ENCODE results near the gene SPEN. TPM values are rescaled to one million over a fixed set of nuclear protein-coding genes. Genes with fewer than 3 reads are reported as not detected.

SPEN gene
- total and polyA plus RNA-seq, 2 of the 13 experiments (the other 11 are each of a cell fraction or from before 2014, with no cell fraction given): 4.8 to 14.0 TPM

DNA sequence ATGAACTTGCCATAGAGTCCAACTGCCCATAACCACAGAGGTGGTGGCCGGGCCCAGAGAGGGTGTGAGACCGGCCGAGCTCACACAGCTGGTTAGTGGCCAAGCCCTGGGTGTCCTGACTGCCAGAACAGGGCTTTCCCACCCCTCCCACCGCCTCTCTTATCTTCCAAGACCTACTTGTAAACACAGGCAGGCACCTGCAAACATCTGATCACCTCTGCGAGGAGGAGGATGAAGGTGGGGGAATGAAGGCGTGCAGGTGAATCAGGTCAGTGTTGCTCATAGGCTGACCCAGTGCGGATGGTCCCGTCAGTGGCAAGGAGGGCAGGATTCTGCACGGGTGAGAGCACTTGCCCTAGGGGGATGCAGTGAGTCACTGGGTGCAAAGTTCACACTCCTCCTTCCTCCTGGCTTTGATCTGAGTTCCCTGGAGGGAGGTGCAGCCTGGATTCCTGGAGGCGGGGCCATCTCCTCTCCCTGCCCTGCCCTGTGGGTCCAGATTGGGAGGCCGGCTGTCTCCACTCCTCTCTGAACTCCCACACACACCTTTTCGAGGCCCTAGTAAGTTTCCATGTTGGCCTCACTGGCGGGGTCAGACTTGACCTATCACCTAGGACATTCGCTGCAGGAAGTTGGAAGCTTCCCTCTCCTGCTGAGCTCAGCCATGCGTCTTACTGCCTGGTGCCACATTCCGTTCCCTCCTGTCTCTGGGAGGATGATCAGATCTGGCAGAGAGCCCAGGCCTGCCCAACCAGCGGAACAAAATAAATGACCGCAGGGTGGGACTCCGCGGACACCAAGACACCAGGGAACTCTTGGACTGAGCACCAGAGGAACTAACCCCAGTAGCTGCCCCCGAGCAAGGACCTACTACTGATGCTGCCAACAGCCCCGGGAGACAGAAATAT is 47.3 kb upstream of the SPEN start (continued):
- TF ChIP-seq, protein P1, sequence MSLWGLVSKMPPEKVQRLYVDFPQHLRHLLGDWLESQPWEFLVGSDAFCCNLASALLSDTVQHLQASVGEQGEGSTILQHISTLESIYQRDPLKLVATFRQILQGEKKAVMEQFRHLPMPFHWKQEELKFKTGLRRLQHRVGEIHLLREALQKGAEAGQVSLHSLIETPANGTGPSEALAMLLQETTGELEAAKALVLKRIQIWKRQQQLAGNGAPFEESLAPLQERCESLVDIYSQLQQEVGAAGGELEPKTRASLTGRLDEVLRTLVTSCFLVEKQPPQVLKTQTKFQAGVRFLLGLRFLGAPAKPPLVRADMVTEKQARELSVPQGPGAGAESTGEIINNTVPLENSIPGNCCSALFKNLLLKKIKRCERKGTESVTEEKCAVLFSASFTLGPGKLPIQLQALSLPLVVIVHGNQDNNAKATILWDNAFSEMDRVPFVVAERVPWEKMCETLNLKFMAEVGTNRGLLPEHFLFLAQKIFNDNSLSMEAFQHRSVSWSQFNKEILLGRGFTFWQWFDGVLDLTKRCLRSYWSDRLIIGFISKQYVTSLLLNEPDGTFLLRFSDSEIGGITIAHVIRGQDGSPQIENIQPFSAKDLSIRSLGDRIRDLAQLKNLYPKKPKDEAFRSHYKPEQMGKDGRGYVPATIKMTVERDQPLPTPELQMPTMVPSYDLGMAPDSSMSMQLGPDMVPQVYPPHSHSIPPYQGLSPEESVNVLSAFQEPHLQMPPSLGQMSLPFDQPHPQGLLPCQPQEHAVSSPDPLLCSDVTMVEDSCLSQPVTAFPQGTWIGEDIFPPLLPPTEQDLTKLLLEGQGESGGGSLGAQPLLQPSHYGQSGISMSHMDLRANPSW (CRISPR knock-in tag; IDR thresholded peaks at IDR 0.05; ENCODE audit: borderline replicate concordance): no peak; the same call in 1 of the 2 replicates
- TF ChIP-seq, protein P2, sequence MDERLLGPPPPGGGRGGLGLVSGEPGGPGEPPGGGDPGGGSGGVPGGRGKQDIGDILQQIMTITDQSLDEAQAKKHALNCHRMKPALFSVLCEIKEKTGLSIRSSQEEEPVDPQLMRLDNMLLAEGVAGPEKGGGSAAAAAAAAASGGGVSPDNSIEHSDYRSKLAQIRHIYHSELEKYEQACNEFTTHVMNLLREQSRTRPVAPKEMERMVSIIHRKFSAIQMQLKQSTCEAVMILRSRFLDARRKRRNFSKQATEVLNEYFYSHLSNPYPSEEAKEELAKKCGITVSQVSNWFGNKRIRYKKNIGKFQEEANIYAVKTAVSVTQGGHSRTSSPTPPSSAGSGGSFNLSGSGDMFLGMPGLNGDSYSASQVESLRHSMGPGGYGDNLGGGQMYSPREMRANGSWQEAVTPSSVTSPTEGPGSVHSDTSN (CRISPR knock-in tag; IDR thresholded peaks at IDR 0.05): no peak
- TF ChIP-seq ZNF709 (CRISPR knock-in tag; IDR thresholded peaks at IDR 0.05): peak; percentile 92
- TF ChIP-seq ZNF460 (CRISPR knock-in tag; IDR thresholded peaks at IDR 0.05; ENCODE audit: borderline replicate concordance): no peak
- TF ChIP-seq ZNF83 (CRISPR knock-in tag; IDR thresholded peaks at IDR 0.05; ENCODE audit: borderline replicate concordance): no peak
- TF ChIP-seq IRX3 (CRISPR knock-in tag; IDR thresholded peaks at IDR 0.05; ENCODE audit: borderline replicate concordance, low read depth): no peak
- peak; percentile 33; the same call in 1 of the 2 replicates for TF ChIP-seq YEATS2 (CRISPR knock-in tag; IDR thresholded peaks at IDR 0.05; ENCODE audit: borderline replicate concordance)
- TF ChIP-seq, protein P3, sequence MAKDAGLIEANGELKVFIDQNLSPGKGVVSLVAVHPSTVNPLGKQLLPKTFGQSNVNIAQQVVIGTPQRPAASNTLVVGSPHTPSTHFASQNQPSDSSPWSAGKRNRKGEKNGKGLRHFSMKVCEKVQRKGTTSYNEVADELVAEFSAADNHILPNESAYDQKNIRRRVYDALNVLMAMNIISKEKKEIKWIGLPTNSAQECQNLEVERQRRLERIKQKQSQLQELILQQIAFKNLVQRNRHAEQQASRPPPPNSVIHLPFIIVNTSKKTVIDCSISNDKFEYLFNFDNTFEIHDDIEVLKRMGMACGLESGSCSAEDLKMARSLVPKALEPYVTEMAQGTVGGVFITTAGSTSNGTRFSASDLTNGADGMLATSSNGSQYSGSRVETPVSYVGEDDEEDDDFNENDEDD (CRISPR knock-in tag; IDR thresholded peaks at IDR 0.05; ENCODE audit: borderline replicate concordance): peak; percentile 64; the same call in 1 of the 2 replicates
- no peak for TF ChIP-seq NR3C1 (CRISPR knock-in tag; IDR thresholded peaks at IDR 0.05)
- TF ChIP-seq MEIS2 (CRISPR knock-in tag; IDR thresholded peaks at IDR 0.05): no peak
- TF ChIP-seq ZNF7 (CRISPR knock-in tag; IDR thresholded peaks at IDR 0.05): no peak
- no peak; the same call in 1 of the 2 replicates for TF ChIP-seq PITX1 (CRISPR knock-in tag; IDR thresholded peaks at IDR 0.05)
- TF ChIP-seq ZNF619 (CRISPR knock-in tag; IDR thresholded peaks at IDR 0.05): no peak
- TF ChIP-seq, protein P4, sequence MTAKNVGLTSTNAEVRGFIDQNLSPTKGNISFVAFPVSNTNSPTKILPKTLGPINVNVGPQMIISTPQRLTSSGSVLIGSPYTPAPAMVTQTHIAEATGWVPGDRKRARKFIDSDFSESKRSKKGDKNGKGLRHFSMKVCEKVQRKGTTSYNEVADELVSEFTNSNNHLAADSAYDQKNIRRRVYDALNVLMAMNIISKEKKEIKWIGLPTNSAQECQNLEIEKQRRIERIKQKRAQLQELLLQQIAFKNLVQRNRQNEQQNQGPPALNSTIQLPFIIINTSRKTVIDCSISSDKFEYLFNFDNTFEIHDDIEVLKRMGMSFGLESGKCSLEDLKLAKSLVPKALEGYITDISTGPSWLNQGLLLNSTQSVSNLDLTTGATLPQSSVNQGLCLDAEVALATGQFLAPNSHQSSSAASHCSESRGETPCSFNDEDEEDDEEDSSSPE (CRISPR knock-in tag; IDR thresholded peaks at IDR 0.05): peak; percentile 44
- TF ChIP-seq, protein P5, sequence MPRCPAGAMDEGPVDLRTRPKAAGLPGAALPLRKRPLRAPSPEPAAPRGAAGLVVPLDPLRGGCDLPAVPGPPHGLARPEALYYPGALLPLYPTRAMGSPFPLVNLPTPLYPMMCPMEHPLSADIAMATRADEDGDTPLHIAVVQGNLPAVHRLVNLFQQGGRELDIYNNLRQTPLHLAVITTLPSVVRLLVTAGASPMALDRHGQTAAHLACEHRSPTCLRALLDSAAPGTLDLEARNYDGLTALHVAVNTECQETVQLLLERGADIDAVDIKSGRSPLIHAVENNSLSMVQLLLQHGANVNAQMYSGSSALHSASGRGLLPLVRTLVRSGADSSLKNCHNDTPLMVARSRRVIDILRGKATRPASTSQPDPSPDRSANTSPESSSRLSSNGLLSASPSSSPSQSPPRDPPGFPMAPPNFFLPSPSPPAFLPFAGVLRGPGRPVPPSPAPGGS (CRISPR knock-in tag; IDR thresholded peaks at IDR 0.05): peak; percentile 55; the same call in 1 of the 2 replicates
- no peak for TF ChIP-seq ZNF33A (CRISPR knock-in tag; IDR thresholded peaks at IDR 0.05; ENCODE audit: borderline replicate concordance)
- 0 out of 2 replicates have a peak, but pooled peaks have one; percentile 37 for TF ChIP-seq ZNF749 (CRISPR knock-in tag; IDR thresholded peaks at IDR 0.05; ENCODE audit: borderline replicate concordance)
